ENCODE measurements around the gene DHRS11. TPM values are rescaled to one million over a fixed set of nuclear protein-coding genes. Genes with fewer than 3 reads are reported as not detected.

DHRS11 gene
- total RNA-seq, 1 experiment from 2014 or later: 38.0 TPM

DNA sequence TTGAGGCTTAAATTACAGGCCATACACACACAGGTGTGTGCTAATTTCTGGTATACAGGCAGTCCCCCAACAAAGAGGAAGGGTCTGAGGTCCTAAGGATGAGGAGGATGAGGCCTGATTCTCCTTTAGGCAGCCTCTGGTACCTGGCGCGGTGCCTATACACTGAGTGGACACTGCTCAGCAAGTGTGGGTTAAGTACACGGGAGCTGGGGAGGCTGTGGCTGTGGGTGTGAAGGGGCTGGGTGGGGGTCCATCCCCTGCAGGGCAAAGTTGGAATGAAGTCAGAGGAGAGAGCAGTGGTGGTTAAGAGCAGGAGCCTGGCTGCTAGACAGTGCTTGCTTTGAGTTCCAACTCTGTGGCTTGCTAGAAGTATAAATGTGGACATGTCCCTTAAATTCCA is 20.6 kb downstream of the DHRS11 start (continued):
- no peak for TF ChIP-seq EMX1 (CRISPR knock-in tag; IDR thresholded peaks at IDR 0.05)
- TF ChIP-seq SP1 (CRISPR knock-in tag; conservative IDR thresholded peaks at IDR 0.05): no peak

- POLR2A ChIA-PET: interaction anchor here (1.9 kb wide), 1 partner anchor 11 kb away, joined by 9 read pairs; the partner anchor contains the start of gene MRM1
- H3K36me3 Mint-ChIP-seq: peaks cover 9% of the 10 kb centered on the region
- H3K27ac Mint-ChIP-seq: 0 out of 2 replicates have a peak overlapping the region, but pooled peaks have one; percentile 43
Measured at GRCh38 chr17:36613155-36613554, 21.5 kb downstream of the DHRS11 start.

GRCh38 chr17:36614081-36614480 is 22.4 kb downstream of the DHRS11 start:
- Mint-ChIP-seq H3K36me3 (peaks cover 9% of the 10 kb centered on the region), H3K9me3 (peaks cover 8% of the 10 kb centered on the region; the same call in 1 of the 2 replicates), H3K27me3 (ENCODE audit: low read depth) (no peaks in the 10 kb centered on the region; the same call in 1 of the 2 replicates), H3K4me1 (peaks cover 37% of the 10 kb centered on the region), H3K4me3 (no peak overlapping the region), H3K27ac (no peak overlapping the region)
- CTCF ChIA-PET: interaction anchor here (1.8 to 8.1 kb wide), 3 partner anchors 11 to 142 kb away, joined by 6 to 87 read pairs (median 60); partner anchors contain the start of gene MRM1
- ATAC-seq: no peak
- POLR2A ChIA-PET: interaction anchor here (0.5 to 1.9 kb wide), 3 partner anchors 12 to 598 kb away, joined by 3 to 9 read pairs (median 7); partner anchors contain the start of gene MRM1
- no peak for TF ChIP-seq HMGA2 (CRISPR knock-in tag; IDR thresholded peaks at IDR 0.05)
- no peak for TF ChIP-seq SMAD4 (CRISPR knock-in tag; IDR thresholded peaks at IDR 0.05)
- TF ChIP-seq NFYB (CRISPR knock-in tag; conservative IDR thresholded peaks at IDR 0.05; ENCODE audit: low read depth): no peak
- TF ChIP-seq, protein P1, sequence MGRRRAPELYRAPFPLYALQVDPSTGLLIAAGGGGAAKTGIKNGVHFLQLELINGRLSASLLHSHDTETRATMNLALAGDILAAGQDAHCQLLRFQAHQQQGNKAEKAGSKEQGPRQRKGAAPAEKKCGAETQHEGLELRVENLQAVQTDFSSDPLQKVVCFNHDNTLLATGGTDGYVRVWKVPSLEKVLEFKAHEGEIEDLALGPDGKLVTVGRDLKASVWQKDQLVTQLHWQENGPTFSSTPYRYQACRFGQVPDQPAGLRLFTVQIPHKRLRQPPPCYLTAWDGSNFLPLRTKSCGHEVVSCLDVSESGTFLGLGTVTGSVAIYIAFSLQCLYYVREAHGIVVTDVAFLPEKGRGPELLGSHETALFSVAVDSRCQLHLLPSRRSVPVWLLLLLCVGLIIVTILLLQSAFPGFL (CRISPR knock-in tag; IDR thresholded peaks at IDR 0.05; ENCODE audit: borderline replicate concordance): no peak
- TF ChIP-seq ETV6 (CRISPR knock-in tag; IDR thresholded peaks at IDR 0.05): no peak
- TF ChIP-seq ZNF396 (CRISPR knock-in tag; IDR thresholded peaks at IDR 0.05; ENCODE audit: borderline replicate concordance): no peak
- TF ChIP-seq ZNF416 (CRISPR knock-in tag; IDR thresholded peaks at IDR 0.05): no peak
- TF ChIP-seq PRDM15 (CRISPR knock-in tag; IDR thresholded peaks at IDR 0.05): peak; percentile 49; the same call in 1 of the 2 replicates
- no peak for TF ChIP-seq MLX (CRISPR knock-in tag; IDR thresholded peaks at IDR 0.05)
- DNase-seq (ENCODE audit: low spot score): no peak

More at GRCh38 chr17:36613155-36613554, 21.5 kb downstream of the DHRS11 start:
- Mint-ChIP-seq H3K9me3 (peaks cover 8% of the 10 kb centered on the region; the same call in 1 of the 2 replicates), H3K4me1 (peaks cover 44% of the 10 kb centered on the region), H3K27me3 (ENCODE audit: low read depth) (no peaks in the 10 kb centered on the region), H3K4me3 (no peak overlapping the region)
- ATAC-seq: no peak
- TF ChIP-seq, protein P2, sequence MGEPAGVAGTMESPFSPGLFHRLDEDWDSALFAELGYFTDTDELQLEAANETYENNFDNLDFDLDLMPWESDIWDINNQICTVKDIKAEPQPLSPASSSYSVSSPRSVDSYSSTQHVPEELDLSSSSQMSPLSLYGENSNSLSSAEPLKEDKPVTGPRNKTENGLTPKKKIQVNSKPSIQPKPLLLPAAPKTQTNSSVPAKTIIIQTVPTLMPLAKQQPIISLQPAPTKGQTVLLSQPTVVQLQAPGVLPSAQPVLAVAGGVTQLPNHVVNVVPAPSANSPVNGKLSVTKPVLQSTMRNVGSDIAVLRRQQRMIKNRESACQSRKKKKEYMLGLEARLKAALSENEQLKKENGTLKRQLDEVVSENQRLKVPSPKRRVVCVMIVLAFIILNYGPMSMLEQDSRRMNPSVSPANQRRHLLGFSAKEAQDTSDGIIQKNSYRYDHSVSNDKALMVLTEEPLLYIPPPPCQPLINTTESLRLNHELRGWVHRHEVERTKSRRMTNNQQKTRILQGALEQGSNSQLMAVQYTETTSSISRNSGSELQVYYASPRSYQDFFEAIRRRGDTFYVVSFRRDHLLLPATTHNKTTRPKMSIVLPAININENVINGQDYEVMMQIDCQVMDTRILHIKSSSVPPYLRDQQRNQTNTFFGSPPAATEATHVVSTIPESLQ (CRISPR knock-in tag; IDR thresholded peaks at IDR 0.05): no peak
- TF ChIP-seq PRRX2 (CRISPR knock-in tag; IDR thresholded peaks at IDR 0.05) (no peak), FOXK1 (CRISPR knock-in tag; IDR thresholded peaks at IDR 0.05) (0 out of 2 replicates have a peak, but pooled peaks have one; percentile 16), ZNF416 (CRISPR knock-in tag; IDR thresholded peaks at IDR 0.05) (no peak), FOXP1 (CRISPR knock-in tag; IDR thresholded peaks at IDR 0.05; ENCODE audit: borderline replicate concordance) (no peak), TEAD1 (CRISPR knock-in tag; IDR thresholded peaks at IDR 0.05) (no peak)
- TF ChIP-seq, protein P3, sequence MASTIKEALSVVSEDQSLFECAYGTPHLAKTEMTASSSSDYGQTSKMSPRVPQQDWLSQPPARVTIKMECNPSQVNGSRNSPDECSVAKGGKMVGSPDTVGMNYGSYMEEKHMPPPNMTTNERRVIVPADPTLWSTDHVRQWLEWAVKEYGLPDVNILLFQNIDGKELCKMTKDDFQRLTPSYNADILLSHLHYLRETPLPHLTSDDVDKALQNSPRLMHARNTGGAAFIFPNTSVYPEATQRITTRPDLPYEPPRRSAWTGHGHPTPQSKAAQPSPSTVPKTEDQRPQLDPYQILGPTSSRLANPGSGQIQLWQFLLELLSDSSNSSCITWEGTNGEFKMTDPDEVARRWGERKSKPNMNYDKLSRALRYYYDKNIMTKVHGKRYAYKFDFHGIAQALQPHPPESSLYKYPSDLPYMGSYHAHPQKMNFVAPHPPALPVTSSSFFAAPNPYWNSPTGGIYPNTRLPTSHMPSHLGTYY (CRISPR knock-in tag; IDR thresholded peaks at IDR 0.05): no peak
- no peak for DNase-seq (ENCODE audit: low spot score)
- CTCF ChIA-PET: interaction anchor here (1.8 to 8.1 kb wide), 3 partner anchors 10 to 143 kb away, joined by 6 to 87 read pairs (median 60); partner anchors contain the start of gene MRM1

Measured in WTC11 (cell line).